Erythroblast (primary cell): ENCODE results near the gene ATXN10.

Experiments used
- DNase-seq, 2 experiments: peaks; one replicate each; lab custom pipeline; 2025; lab: John Stamatoyannopoulos, UW
- GATA1 ChIP-seq: IDR thresholded peaks from 2 replicates; pipeline ENCODE4 v1.6.1; 2011; ENCODE audit warnings: low read depth, mild to moderate bottlenecking, control low read depth, low read length, moderate library complexity
- POLR2A ChIP-seq: IDR thresholded peaks from 2 replicates; pipeline ENCODE4 v1.6.1; 2011; ENCODE audit warnings: mild to moderate bottlenecking, low read length

Gene ATXN10

DNA sequence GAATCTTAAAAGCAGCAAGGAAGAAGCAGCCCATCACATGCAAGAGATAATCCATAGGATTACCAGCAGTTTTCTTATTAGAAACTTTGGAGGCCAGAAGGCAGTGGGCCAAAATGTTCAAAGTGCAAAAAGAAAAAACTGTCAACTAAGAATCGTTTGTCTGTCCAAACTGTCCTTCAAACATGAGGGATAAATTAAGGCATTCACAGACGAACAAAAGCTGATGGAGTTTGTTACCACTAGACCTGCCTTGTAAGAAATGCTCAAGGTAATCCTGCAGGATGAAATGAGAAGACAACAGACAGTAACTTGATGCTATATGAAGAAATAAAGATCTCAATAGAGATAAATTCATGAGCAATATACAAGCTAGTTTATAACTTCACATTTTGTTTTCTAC lies 154.9 kb downstream of the ATXN10 start:
- DNase-seq = no peak
- TF ChIP-seq POLR2A = no peak
- TF ChIP-seq GATA1 = no peak

DNA sequence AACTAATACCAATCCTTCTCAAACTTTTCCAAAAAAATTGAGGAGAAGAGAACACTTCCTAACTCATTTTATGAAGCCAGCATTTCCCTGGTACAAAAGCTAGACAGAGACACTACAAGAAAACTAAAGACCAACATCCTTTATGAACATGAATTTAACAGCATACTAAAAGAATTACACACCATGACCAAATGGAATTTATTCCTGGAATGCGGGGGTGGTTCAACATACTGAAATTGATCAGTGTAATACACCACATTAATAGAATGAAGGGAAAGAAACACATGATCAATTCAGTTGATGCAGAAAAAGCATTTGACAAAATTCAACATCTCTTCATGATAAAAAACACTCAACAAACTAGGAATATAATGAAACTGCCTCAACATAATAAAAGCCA lies 157.2 kb downstream of the ATXN10 start:
- DNase-seq = no peak
- TF ChIP-seq POLR2A = no peak
- TF ChIP-seq GATA1 = no peak

DNA sequence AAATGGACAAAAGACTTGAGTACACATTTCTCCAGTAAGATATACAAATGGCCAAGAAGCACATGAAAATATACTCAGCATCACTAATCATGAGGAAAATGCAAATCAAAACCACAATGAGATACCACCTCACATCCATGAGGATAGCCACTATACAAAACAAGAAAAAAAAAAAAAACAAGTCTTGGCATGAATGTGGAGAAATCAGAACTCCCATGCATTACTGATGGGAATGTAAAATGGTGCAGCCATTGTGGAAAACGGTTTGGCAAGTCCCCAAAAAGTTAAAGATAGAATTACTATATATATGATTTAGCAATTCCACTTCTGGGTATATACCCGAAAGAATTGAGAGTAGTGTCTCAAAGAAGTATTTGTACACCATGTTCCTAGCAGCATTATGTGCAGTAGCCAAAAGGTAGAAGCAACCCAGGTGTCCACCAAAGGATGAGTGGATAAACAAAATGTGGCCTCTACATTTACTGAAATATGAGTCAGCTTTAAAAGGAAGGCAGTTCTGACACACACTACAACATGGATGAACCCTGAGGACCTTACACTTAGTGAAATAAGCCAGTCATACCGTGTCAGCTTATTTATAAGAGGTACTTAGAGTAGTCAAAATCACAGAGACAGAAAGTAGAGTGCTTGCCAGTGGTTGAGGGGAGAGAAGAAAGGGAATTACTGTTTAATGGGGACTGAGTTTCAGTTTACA lies 159.1 kb downstream of the ATXN10 start:
- TF ChIP-seq GATA1 (no peak), POLR2A (no peak)
- no peak for DNase-seq

DNA sequence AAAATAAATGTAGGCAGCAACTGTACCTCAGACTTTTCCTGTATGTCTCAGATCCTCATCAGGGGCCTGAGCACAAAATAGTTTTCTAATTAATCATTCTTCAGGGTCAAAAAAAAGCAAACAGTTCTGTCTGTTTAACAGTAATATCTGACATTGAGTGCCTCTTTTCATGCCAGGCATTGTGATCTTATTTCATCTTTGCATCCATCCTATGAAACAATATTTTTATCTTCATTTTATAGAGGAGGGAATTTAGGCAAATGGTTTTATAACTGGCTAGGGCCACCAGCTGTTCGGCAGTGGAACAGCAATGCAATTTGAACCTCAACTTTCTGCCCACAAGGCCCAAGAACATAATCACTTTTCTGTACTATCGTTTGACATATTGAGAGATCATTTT lies 159.8 kb downstream of the ATXN10 start:
- TF ChIP-seq GATA1 (no peak), POLR2A (no peak)
- DNase-seq = peak in 1 of 2 experiments; percentile 12

DNA sequence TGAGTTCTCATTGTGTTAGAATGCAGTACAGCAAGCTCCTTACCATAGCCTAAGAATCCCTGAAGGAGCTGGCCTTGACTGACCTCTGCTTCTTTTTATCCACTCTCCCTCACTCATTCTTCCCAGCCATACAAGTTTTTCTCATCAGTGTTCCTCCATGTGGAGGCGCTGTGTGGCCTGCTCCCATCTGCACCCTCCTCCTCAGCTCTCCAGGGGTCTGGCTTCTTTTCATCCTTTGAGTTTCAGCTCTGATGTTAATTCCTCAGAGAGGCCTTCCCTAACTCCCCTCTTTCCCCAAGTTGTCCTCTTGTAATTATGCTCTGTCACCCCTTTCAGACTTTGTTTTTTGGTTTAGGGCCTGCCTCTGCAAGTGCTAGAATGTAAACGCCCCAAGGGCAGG lies 160.5 kb downstream of the ATXN10 start:
- TF ChIP-seq GATA1 = no peak
- TF ChIP-seq POLR2A = no peak
- no peak for DNase-seq

DNA sequence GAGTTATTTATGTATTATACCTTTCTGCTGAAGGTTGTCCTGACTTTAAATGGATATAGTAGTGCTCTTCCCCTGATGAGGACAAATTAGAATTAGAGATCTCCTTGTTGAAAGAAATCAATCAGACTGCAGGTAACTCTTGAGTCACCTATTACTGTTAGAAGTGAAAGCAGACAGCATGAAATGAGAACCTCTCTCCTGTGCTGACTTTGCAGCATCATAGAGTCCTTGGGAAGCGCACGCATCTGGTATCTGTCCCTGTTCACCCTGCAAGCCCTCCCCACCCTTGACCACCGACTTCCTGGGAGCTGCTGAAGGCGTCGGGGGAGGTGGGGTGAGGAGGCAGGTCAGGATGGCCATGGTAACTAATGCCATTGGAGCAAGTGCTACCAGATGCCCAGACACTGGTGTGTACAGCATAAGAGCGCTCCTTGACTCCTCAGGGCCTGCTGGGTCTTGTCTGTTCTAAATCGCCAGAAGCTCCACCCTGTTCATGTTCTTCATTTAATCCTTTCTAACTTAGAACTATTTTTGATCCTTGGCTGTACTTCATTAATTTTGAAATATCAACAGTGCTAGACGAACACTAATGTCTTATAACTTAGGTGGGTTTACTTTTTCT lies 161.4 kb downstream of the ATXN10 start:
- TF ChIP-seq GATA1 = no peak
- no peak for TF ChIP-seq POLR2A
- no peak for DNase-seq

DNA sequence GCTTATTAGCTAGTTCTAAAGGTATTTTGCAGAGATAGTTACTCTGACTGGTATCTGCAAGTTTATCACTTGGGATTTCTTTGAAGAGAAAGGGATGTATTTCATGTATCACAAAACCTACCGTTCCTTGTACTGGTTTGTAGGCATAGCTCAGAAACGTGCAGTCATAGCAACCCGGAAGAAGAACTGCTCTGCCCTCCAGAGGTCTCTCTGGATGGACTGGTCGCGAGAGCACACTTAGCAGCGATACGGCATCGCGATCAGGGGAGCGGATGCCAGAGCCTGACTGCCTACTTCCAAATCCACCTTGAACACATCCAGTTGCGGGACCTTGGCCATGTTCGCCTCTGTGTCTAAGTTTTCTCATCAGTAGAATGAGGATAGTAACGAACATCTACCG lies 162.0 kb downstream of the ATXN10 start:
- DNase-seq = no peak
- TF ChIP-seq POLR2A (no peak), GATA1 (no peak)

DNA sequence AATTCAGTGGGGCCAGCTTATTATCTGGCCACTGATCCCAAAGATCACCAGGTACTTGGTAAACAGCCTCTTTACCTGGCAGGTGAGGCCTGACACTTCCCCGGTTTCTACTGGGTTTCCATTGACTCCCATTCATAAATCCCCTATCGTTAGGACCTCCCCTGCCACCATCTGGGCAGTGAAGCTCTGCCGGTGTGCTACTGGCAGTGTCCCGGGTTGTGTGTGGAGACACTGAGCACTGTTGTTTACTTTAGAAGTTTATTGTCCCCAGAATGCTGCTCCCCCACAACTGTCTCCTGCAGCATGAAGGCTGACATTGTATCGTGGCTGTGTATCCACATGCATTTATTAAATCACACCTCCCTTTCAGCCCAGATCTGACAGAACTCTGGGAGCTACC lies 162.6 kb downstream of the ATXN10 start:
- DNase-seq = no peak
- TF ChIP-seq GATA1 = no peak
- no peak for TF ChIP-seq POLR2A

DNA sequence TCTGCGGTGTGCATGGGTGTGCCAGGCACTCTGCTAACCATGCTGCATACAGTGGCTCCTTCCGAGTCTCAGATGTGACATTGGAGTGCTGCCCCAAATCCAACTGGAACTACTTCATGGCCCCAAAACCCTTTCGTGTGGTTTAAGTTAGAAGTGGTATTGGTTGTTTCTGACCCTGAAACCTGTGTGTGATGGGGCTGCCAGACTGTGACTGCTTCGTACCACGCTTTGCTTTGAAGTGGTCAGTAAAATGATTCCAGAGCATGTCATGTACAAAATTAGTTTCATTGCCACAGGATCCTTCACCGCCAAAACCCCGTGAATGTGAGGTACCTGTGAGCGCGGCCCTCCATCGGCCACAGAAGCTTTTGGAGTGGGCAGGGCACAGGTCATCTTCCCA lies 163.2 kb downstream of the ATXN10 start:
- no peak for DNase-seq
- TF ChIP-seq GATA1 (no peak), POLR2A (no peak)

DNA sequence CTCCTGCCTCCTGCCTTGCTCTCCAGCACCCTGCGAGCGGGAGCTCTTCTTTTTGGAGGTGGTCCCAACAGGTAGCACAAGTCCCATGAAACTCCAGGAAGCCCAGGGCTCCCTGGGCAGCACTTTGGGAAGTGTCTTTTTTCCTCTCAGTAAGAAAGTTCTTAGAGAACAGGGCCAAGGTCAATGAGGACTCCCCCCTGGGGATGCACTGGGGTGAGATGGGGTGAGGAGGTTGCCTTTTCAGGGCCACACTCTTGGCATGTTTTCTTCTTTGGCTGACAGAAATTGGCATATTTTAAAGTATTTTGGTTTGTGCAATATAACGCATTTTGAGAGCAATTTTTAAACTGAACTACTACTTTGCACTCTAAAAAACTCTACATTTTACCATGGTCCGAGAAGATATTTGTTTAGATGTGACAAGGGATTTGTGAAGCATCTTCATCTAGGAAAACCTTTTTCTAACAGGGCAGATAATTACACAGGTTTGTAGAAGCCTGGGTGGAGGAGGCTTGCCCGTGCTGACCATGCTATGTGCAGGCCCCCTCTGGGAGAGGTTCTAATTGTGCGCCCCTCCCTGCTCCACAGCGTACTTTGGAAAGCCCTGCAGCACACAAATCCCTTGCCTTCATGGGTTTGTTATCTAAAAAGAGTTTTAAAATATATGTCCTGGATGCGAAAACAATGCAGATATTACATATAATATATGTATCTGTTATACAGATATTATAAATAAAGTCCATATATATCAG lies 165.0 kb downstream of the ATXN10 start:
- no peak for TF ChIP-seq POLR2A
- no peak for TF ChIP-seq GATA1

DNA sequence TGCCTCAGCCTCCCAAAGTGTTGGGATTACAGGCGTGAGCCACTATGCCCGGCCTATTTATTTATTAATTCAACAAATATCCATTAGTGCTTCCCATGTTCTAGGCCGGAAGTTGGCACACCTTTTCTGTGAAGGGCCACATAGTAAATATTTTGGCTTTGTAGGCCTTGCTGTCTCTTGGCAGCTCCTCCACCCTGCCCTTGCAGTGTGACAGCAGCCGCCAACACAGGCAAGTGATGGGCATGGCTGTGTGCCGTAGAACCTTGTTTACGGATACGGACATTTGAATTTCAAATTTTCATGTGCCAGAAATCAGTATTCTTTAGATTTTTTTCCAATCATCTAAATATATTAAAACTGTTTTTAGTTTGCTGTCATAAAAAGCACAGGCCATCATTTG lies 165.9 kb downstream of the ATXN10 start:
- TF ChIP-seq GATA1 (no peak), POLR2A (no peak)
- no peak for DNase-seq

More for the DNA sequence above, 165.0 kb downstream of the ATXN10 start:
- no peak for DNase-seq

DNA sequence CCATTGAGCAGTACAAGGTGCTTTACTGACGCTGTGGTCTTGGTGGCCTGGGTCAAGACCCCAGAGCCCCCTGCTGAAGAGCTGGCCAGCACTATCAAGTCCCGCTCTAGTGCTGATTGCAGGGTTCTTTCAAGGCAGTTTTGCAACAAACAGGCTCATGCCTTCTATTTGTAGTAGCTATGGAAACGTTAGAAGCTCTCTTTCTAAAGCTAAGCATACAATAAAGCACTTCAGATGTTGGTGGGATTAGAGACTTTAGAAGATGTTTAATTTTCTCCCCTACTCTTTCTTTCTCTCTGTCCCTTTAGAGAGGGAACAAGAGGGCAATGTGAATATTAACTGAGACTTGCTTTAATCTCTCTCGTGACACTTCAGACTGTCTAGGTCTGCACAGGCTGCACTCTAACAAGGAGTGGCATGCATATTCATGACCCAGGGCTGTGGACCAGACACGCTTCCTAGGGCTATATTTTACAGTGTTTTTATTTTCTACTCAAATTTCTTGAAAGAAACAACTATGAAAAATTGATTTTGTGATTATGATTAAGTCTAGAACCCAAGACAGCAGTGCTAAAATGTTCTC lies 166.8 kb downstream of the ATXN10 start:
- no peak for DNase-seq
- TF ChIP-seq GATA1 (no peak), POLR2A (no peak)

DNA sequence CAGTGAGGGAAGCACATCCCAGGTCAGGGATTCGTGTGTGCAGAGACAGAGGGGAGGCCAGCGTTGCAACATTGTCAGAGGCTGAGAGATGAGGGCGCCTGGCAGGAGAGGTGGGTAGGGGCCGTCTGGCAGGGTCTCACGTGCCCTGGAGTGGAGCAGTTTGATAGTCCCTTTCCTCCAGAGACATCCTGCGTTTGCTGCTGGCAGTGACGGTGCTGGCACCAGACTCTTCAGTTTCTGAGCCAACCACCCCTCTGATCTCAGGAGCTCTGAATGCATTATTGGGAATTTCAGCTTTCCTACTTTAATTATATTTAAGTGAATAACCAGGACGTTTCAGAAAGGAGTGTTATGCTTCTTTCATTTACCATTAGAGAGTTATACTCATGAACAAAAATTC lies 168.8 kb downstream of the ATXN10 start:
- TF ChIP-seq POLR2A = no peak
- TF ChIP-seq GATA1 = no peak
- no peak for DNase-seq

DNA sequence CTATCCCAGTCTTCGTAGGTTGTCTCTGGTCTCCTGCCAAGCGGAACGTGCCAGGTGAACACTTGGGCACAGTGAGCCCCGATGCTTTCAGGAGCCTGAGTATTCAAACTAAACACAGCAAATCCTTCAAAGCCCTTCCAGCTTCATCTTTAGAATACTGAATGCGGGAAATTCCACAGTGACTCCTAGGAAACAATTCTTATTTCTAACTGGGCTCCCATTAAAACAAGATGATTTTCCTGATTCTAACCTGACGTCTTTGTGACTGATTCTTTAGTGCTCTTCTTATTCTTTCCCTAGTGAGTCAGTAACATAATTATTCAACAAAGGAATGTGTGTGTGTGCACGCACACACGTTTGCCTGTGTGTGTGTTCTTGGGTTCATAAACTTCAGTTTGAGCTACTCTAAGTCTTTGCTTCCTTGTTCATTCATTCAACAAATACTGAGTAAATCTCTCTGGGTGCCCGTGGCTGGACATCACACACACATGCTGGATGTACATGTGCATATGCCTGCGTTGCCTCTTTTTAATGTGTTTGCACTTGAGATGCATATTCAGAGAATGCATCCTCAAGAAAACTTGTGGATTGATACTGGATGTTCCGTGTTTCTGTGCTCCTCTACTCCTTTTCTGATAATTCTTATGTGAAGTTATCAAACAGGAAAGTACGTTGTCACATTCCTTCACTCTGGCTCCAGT lies 170.8 kb downstream of the ATXN10 start:
- TF ChIP-seq GATA1 (no peak), POLR2A (no peak)
- no peak for DNase-seq
